Mesodermal cell (in vitro differentiated cells): ENCODE results near the gene DEGS2. TPM values are rescaled to one million over a fixed set of nuclear protein-coding genes. Genes with fewer than 3 reads are reported as not detected.
A peak's percentile ranks its signal among the peaks of the same experiment; 100 is the strongest.
"Not testable (repeated sequence)": the region's sequence is repeated elsewhere in the genome, so short reads cannot be mapped to it uniquely, and the experiment has no call there.

Experiments used
- H3K27ac ChIP-seq: 2 replicates; pipeline ENCODE4 v1.7.0; 2013; ENCODE audit warnings: mild to moderate bottlenecking, low read depth, low read length, moderate library complexity; ENCODE audit not compliant: severe bottlenecking
- H3K36me3 ChIP-seq: 2 replicates; pipeline ENCODE4 v1.7.1; 2013; ENCODE audit warnings: mild to moderate bottlenecking, low read length, moderate library complexity; ENCODE audit not compliant: control insufficient read depth, insufficient read depth
- H3K4me1 ChIP-seq: one replicate; pipeline ENCODE4 v1.7.1; 2013; ENCODE audit warnings: mild to moderate bottlenecking, low read length; ENCODE audit not compliant: insufficient read depth, control insufficient read depth, poor library complexity, severe bottlenecking
- H3K4me3 ChIP-seq: 2 replicates; pipeline ENCODE4 v1.7.0; 2013; ENCODE audit warnings: low read length, control low read depth, mild to moderate bottlenecking; ENCODE audit not compliant: insufficient read depth, poor library complexity, severe bottlenecking; ENCODE audit errors: extremely low read depth
- H3K9me3 ChIP-seq: 2 replicates; pipeline ENCODE4 v1.7.1; 2013; ENCODE audit warnings: mild to moderate bottlenecking, low read length, moderate library complexity; ENCODE audit not compliant: control insufficient read depth
- WGBS, 2 experiments: methylation state at CpG; one replicate each; pipeline ENCODE4 v1.1.5; 2013; ENCODE audit warnings: missing lambda C conversion rate in 2 of 2; ENCODE audit not compliant: insufficient coverage in 2 of 2; 5-methylcytosine and 5-hydroxymethylcytosine counted together
- polyA plus RNA-seq, 2 experiments: library from polyadenylated mRNA; stranded (reverse); fragments of 50-300 nt; gene quantifications; one replicate each; pipeline ENCODE4 v1.2.3, GENCODE V29; 2013

Gene DEGS2
- not detected for polyA plus RNA-seq (2013, experiment 1 of 2)
- polyA plus RNA-seq (2013, experiment 2 of 2) = not detected

DNA sequence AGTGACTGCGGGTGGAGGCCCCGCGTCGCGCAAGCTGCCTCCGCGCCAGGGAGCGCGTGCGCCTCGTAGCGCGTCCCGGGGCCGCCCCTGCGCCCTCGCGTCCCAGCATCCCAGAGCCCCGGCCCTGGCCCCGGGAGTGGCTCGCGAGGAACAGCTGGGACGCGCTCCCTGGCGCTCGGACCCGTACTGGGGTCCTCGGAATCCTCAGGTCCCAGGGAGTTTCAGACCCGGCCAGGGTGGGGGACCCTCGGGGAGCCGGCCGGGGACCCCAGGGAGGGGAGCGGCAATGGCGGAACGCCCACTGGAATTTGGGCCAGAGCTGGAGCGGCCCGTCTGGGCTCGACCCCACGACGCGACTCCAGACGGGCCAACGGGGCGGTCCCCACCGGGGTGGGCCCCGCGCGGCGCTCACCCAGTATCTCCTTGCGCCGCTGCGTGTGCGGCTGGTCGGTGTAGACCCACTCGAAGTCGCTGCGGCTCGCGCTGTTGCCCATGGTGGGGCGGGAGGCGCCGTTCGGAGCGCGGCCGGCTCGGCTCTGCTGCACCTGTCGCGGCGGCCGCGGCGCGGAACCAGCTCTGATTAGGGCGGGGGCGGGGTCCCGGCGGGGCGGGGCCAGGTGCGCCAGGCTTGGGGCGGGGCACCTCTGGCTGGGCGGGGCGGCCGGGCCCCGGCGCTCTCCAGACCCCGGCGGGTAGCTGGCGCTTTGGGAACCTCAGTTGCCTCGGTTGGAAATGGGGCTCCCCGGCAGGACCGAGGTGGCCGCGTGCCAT, at the start of gene DEGS2:
Gene DEGS2 (minus strand): TSS at position 552 of the 771 bp plus-strand sequence. CDS start 58 bp downstream, at position 494.
- Histone ChIP-seq H3K27ac (no peak within 1 kb of the TSS), H3K4me1 (no peaks in the 10 kb centered on the region), H3K9me3 (peaks cover 8% of the 10 kb centered on the region), H3K36me3 (no peaks in the 10 kb centered on the region), H3K4me3 (peak within 1 kb of the TSS; percentile 11)
- WGBS, 2 experiments = 1 to 2% methylated on average over 67 to 71 of the region's 94 CpGs

DNA sequence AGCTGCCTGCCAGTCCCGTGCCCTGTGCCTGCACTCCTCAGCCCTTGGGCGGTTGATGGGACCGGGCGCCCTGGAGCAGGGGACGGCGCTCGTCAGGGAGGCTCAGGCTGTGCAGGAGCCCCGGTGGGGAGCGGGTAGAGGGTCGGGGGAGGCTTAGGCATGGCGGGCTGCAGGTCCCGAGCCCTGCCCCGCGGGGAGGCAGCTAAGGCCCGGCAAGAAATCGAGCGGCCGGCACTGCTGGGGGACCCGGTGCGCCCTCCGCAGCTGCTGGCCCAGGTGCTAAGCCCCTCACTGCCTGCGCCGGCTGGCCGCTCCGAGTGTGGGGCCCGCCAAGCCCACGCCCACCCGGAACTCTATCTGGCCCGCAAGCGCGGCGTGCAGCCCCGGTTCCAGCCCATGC, 48.7 kb upstream of the DEGS2 start:
- not testable (repeated sequence) for H3K36me3 ChIP-seq, H3K9me3 ChIP-seq, H3K4me3 ChIP-seq, H3K4me1 ChIP-seq, H3K27ac ChIP-seq
- 96 to 97% methylated on average over 25 to 28 of the region's 33 CpGs for WGBS, 2 experiments

- 92 to 96% methylated on average over 4 to 6 of the region's 10 CpGs for WGBS, 2 experiments
- H3K9me3 ChIP-seq, H3K4me3 ChIP-seq, H3K4me1 ChIP-seq, H3K27ac ChIP-seq, H3K36me3 ChIP-seq: not testable (repeated sequence)
Measured at GRCh38 chr14:100207588-100207987, 48.1 kb upstream of the DEGS2 start.

GRCh38 chr14:100204835-100205167, 45.4 kb upstream of the DEGS2 start:
- H3K27ac ChIP-seq, H3K36me3 ChIP-seq, H3K4me3 ChIP-seq, H3K4me1 ChIP-seq, H3K9me3 ChIP-seq: not testable (repeated sequence)
- 80 to 93% methylated on average over 2 to 6 of the region's 7 CpGs for WGBS, 2 experiments

- WGBS, 2 experiments = 85 to 97% methylated on average over 2 of the region's 4 CpGs
- Histone ChIP-seq H3K9me3 (no peaks in the 10 kb centered on the region), H3K27ac (no peak overlapping the region), H3K4me3 (no peak overlapping the region), H3K36me3 (peaks cover 3% of the 10 kb centered on the region), H3K4me1 (no peaks in the 10 kb centered on the region)
Measured at GRCh38 chr14:100203962-100204834, 44.8 kb upstream of the DEGS2 start.

GRCh38 chr14:100203146-100203545, 43.7 kb upstream of the DEGS2 start:
- Histone ChIP-seq H3K9me3 (no peaks in the 10 kb centered on the region), H3K27ac (no peak overlapping the region), H3K4me1 (no peaks in the 10 kb centered on the region), H3K36me3 (peaks cover 3% of the 10 kb centered on the region), H3K4me3 (no peak overlapping the region)
- 73 to 97% methylated on average over 2 to 3 of the region's 4 CpGs for WGBS, 2 experiments

DNA sequence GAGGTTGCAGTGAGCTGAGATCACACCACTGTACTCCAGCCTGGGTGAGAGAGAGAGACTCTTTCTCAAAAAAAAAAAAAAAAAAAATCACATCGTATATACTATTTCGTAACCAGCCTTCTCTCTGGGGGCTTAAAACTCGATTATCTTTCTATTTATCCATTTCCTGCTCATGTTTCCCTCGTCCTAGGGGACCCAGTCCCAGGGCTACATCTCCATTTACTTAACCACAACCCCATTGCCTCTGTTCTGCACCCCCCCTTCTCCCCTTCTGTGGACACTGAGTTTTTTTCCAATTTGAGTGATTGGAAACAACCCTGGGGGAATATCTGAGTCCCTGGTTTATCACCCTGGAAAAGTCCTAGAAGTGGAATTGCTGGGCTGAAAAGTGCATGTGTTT, 43.3 kb upstream of the DEGS2 start:
- H3K4me1 ChIP-seq = no peaks in the 10 kb centered on the region
- 87 to 97% methylated on average over 2 to 3 of the region's 4 CpGs for WGBS, 2 experiments
- peaks cover 3% of the 10 kb centered on the region for H3K36me3 ChIP-seq

GRCh38 chr14:100201701-100202100, 42.3 kb upstream of the DEGS2 start:
- Histone ChIP-seq H3K27ac (no peak overlapping the region), H3K36me3 (no peaks in the 10 kb centered on the region), H3K9me3 (no peaks in the 10 kb centered on the region), H3K4me1 (no peaks in the 10 kb centered on the region), H3K4me3 (no peak overlapping the region)
- WGBS, 2 experiments = 82 to 94% methylated on average over 3 of the region's 5 CpGs

More for the DNA sequence above, 43.3 kb upstream of the DEGS2 start:
- Histone ChIP-seq H3K27ac (no peak overlapping the region), H3K9me3 (no peaks in the 10 kb centered on the region), H3K4me3 (no peak overlapping the region)

DNA sequence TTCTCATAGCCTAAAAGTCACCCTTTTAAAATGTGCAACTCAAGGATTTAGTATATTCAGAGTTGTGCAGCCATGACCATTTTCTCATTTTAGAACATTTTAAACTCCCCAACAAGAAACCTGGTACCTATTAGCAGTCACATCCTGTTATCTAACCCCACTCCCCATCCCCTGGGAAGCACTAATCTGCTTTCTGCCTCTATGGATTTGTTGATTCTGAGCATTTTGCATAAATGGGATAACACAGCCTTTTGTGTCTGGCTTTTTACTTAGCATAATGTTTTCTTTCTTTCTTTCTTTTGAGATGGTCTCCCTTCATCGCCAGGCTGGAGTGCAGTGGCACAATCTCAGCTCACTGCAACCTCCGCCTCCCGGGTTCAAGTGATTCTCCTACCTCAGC, 40.9 kb upstream of the DEGS2 start:
- H3K4me1 ChIP-seq = no peaks in the 10 kb centered on the region
- WGBS, 2 experiments = 83 to 100% methylated on average over 1 to 2 of the region's 3 CpGs
- no peaks in the 10 kb centered on the region for H3K9me3 ChIP-seq
- no peaks in the 10 kb centered on the region for H3K36me3 ChIP-seq
- no peak overlapping the region for H3K27ac ChIP-seq
- no peak overlapping the region for H3K4me3 ChIP-seq

DNA sequence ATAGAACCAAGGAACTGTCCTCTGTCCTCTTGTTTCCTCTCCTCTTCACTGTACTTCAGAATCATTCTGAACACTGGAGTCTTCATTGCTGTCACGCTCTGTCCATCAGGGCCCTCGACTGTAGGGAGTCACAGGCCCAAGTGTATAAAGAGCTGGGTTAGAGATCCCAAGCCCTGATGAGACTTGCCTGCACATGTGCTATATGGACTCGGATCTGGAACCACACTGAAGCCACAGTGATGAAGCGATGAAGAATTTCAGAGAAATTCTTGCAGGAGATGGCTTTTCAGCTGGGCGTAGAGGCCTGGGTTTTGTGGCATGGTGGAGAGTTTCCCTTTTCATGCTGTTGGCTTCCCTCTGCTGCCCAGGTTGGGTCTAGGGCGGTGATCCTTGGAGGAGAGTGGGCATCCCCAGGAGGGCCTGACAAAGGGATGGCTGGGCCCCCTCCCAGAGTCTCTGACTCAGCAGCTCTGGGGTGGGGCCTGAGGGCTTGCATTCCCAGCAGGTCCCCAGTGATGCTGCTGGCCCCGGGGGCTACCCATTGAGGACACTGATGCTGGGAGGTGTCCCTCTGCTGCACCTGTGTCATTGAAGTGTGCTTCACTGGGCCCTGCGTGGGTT, 39.9 kb upstream of the DEGS2 start:
- no peak overlapping the region for H3K4me3 ChIP-seq
- no peaks in the 10 kb centered on the region for H3K36me3 ChIP-seq
- H3K27ac ChIP-seq = no peak overlapping the region
- H3K4me1 ChIP-seq = no peaks in the 10 kb centered on the region
- H3K9me3 ChIP-seq = no peaks in the 10 kb centered on the region
- 83 to 85% methylated on average over 7 to 8 of the region's 8 CpGs for WGBS, 2 experiments
